Endometrium (tissue), 2 donors: ENCODE measurements around the gene BCAS4.

Experiments
- FAIRE-seq: peaks from 2 replicates; lab custom pipeline; 2012; peaks lifted over from hg19 to GRCh38; lab: Jason Lieb, UNC
- donor health status: control.
- donor health status: control.

Gene BCAS4

DNA sequence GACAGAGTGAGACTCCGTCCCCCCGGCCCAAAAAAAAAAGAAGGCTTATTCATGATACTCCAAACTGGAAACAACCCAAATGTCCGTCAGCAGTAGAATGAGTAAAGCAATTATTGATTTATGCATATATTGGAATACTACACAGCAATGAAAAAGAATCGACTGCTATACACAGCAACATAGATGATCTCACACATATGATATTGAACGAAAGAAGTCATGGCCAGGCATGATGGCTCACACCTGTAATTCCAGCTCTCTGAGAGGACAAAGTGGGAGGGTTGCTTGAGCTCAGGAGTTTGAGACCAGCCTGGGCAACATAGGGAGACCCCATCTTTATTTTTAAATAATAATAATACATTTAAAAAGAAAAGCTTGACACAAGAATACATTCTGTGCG is 28.5 kb downstream of the BCAS4 start:
- FAIRE-seq: no peak

DNA sequence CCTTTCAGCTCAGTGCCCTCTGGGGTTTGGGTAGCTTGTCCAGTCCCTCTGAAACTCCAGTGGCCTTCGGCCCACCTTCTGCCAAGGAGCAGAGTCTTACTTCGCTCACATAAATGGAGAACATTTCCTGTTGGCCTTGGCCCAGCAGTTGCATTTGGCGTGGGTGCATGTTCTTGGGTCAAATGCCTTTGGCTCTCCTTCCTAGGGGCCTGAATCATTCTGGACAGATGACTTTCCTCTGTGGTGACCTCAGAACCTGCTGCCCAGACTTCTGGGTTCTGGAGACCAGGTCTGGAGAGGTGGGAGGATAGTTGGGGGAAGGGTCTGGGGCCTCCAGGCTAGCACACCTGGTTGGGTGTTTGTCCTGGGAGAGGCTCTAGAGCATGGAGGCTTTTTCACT is 29.3 kb downstream of the BCAS4 start:
- no peak for FAIRE-seq

GRCh38 chr20:50826121-50826520 is 31.3 kb downstream of the BCAS4 start:
- no peak for FAIRE-seq

DNA sequence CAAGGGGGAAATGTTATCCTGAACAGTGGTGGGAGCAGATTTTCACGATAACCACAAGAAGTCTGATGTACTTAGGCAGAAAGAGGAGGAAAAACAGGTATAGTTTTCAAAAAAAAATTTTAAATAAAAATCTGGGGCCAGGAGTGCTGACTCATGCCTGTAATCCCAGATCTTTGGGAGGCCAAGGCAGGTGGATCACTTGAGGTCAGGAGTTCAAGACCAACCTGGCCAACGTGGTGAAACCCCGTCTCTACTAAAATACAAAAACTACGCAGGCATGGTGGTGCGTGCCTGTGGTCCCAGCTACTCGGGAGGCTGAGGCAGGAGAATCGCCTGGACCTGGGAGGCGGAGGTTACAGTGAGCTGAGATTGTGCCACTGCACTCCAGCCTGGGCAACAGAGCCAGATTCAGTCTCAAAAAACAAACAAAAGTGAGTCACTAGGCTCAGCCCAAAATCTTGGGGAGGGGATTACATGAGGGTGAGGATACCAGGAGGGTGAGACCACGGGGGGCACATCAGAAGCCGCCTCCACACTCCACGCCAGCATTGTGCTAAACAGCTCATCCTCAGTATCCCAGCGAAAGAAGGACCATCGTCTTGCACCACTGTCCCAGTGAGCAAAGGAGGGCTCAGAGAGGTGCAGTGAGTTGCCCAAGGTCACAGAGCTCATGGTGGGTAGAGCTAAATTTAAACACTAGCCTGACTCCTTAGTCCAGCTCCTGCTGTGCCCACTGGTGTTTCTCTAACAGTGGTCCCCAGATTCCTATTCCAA is 33.7 kb downstream of the BCAS4 start:
- no peak for FAIRE-seq

GRCh38 chr20:50831622-50832021 is 36.8 kb downstream of the BCAS4 start:
- FAIRE-seq: no peak

DNA sequence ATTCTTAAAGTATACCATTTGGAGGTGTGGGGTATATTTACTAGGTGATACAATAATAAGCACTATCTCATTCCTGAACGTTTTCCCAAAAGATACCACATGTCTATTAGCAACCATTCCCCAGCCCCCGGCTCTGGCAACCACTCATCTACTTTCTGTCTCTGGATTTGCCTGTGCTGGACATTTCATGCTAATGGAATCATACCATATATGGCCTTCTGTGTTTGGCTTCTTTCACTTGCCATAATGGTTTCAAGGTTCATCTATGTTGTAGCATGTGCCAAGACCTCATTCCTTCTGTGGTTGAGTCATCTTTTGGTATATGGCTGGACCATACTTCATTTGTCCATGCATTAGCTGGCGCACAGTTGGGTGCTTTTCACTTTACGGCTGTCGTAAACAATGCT is 39.7 kb downstream of the BCAS4 start:
- FAIRE-seq: no peak

GRCh38 chr20:50837532-50838321 is 42.9 kb downstream of the BCAS4 start:
- FAIRE-seq: no peak

DNA sequence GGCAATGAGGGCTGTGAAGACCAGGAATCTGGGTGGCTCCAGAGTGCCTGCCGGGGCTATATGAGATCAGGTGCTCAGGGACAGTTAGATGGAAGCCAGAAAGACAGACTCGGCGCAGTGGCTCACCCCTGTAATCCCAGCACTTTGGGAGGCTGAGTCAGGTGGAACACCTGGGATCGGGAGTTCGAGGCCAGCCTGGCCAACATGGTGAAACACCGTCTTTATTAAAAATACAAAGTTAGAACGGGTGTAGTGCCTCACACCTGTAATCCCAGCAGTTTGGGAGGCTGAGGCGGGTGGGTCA is 43.4 kb downstream of the BCAS4 start:
- FAIRE-seq: no peak

GRCh38 chr20:50838707-50839385 is 44.0 kb downstream of the BCAS4 start:
- FAIRE-seq: no peak

DNA sequence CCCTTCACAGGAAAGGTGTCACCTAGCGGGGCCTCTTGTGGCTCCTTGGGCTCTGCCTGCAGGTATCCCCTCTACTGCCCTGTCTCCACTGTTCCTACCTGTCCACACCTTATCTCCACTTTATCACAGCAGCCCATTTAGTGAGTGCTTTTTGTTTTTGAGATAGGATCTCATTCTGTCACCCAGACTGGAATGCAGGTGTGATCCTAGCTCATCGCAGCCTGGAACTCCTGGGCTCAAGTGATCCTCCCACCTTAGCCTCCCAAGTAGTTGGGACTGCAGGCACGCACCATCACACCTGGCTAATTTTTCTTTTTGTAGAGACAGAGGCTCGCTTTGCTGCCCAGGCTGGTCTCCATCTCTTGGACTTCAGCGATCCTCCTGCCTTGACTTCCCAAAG is 48.0 kb downstream of the BCAS4 start:
- no peak for FAIRE-seq

DNA sequence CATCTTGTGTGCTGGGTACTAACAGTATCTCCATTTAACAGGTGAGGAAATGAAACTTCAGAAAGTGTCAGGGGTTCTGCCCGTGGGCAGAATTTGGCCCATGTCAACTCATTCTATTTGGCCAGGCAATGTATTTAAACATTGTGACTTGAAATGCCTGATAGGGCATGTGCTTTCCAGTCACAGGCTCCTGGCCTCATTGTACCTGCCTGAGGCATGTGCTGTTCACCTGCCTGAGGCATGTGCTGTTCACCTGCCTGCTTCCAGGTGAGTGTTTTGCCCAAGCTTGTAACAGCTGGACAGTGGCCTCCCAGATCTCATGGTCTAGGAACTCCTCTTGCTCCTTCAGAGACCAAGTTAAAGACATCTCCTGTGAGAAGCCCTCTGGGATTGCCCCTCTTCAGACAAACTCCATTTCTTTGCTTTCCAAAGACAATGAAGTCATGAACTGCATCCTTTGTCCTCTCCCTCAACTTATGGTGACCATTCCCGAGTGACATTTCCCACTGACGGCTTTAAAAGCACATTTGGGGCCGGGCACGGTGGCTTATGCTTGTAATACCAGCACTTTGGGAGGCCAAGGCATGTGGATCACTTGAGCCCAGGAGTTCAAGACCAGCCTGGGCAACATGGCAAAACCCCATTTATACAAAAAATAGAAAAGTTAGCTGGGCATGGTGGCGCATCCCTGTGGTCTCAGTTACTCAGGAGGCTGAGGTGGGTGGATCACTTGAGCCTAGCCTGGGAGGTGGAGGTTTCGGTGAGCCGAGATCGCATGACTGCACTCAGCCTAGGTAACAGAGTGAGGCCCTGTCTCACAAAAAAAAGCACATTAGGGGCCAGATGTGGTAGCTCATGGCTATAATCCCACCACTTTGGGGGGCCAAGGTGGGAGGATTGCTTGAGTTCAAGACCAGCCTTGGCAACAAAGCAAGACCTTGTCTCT is 48.7 kb downstream of the BCAS4 start:
- no peak for FAIRE-seq

DNA sequence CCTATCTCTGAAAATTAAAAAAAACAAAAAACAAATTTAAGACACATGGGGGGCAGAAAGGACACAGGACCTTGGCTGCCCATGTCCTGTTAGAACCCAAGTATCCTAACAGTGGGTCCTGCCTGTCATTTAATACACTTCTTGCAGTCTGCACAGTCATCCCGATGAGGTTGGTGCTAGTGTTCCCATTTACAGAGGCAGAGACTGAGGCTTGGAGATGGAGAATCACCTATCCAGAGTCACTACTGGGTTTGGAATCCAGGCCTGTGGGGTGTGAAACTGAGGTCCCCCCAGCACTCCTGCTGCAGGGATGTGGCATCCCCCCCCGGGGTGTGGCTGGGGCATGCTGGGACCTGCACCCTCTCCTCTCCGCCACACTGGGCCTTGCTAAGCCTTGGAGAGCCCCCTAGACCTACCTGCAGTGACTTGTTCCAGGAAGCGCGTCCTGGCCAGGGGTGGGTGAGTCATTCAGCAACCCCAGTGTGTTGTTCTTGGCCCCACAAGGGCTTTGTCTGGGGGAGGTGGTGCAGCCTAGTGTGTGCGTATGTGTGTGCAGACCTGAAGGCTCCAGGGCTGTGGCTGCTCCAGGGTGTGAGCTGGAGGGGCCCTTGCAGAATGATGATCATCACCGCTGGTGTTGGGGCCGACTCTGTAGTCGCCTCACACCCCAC is 49.7 kb downstream of the BCAS4 start:
- FAIRE-seq: no peak

DNA sequence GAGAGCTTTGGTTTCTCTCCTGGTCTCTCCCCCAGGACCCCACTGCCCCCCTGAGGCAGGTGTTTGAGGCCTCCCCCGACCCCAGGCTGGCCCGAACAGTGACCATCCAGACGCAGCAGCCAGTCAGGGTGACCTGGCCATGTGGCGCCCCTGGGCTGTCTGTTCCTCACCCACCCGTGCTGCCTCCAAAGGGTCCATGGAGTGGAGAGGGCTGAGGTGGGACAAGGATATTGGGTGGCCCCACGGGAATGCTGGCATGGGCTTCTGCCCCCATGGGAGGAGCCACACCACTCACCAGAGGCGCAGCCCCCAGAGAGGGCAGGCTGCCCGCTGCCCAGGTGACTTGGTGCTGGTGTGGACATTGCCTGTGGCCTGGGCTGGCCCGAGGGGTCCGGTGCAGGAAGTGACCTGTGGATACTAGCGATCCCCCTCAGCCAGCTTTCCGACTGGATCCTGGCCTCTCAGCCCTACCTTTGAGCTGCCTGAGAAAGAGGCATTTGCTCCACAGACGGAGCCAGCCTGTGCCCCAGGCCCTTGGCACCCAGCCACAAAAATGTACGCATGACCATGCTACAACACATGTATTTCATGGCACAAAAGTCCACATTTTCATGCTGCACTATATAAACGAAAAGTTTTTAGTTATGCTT is 50.8 kb downstream of the BCAS4 start:
- no peak for FAIRE-seq

GRCh38 chr20:50848341-50848808 is 53.5 kb downstream of the BCAS4 start:
- FAIRE-seq: no peak

DNA sequence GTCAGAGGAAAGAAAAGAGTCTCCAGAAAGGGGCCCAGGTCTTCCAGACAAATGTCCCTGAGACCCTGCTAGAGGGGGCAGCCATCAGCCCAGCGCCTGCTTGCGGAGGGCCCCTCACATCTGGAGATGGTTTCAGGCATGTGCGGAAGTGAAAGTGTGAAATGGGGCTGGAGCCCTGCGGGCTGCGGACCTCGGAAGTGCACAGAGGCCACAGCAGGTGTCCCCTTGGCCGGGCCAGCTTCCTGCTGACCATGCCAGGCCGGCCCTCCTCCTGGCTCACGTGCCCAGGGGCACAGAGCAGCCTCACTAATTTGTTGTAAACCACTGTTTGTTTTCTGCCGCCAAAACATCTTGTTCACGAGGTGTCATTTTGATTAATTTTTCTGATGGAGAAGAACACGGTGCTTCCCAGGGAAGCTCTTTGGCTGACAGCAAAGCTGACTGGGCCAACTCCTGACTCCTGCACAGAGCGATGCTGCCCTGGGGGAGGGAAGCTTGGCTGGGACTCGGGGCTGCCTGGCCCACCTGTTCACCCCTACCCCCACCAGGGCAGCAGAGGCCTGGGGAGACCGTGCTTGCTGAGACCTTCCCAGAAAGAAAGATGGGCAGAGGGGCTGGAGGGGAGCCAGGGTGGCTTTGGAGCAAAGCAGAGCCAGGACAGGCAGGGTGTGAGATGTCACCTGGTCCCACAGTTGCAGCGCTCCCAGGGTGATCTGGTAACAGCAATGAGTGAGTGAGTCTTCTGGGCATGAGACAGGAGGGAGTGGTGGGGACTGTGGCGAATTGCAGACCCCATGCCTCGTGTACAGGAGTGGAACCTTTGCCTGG is 54.2 kb downstream of the BCAS4 start:
- FAIRE-seq: no peak

DNA sequence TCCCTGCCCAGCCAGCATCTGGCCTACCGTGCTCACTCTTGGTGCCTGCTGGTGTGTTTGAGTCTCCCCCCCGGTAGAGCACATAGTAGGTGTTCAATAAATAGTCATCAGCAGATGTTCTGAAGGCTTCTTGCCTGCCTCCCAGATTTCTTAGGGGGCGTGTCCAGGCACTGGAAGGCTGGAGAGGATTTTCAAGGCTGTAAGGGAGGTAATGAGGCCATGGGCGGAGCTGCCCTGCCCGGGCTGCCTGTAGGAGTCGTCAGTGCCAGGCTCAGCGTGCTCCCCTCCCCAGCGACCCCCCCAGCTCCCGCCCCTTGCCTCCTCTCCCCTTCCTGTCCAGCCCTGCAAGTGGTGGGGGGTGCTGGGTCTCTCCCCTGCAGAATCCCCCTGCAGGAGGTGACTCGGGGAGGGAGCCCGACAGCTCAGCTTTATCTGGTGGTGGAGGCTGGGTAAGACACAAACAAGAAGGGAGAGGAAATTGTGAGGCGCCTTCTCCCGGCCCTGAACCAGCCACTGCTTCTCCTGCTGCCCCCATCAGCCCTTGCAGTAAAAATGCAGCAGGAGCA is 55.9 kb downstream of the BCAS4 start:
- no peak for FAIRE-seq

DNA sequence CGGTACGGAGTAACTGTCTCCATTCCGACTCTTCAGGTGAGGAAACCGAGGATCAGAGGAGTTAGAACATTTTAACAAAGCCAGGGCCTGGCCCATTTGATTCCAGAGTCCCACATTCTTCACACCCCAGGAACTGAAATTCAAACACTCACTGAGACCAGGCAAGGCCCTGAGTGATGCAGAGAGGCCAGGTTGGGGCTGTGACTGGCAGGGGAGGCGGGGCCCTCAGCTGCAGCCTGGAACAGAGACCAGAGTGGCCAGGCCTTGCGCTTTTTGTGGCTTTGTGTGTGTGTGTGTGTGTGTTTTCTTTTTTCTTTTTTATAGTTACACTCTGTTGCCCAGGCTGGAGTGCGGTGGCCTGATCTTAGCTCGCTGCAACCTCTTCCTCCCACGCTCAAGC is 57.2 kb downstream of the BCAS4 start:
- no peak for FAIRE-seq

GRCh38 chr20:50854506-50855249 is 59.8 kb downstream of the BCAS4 start:
- no peak for FAIRE-seq
